GM19463 (cell line): ENCODE data around the gene WLS.

Experiments
- ATAC-seq: cut with Tn5 transposase; IDR thresholded peaks from one replicate; pipeline ENCODE4 v1.9.1; 2021; ENCODE audit warnings: mild to moderate bottlenecking, moderate library complexity; ENCODE audit not compliant: unreplicated experiment

WLS gene

DNA sequence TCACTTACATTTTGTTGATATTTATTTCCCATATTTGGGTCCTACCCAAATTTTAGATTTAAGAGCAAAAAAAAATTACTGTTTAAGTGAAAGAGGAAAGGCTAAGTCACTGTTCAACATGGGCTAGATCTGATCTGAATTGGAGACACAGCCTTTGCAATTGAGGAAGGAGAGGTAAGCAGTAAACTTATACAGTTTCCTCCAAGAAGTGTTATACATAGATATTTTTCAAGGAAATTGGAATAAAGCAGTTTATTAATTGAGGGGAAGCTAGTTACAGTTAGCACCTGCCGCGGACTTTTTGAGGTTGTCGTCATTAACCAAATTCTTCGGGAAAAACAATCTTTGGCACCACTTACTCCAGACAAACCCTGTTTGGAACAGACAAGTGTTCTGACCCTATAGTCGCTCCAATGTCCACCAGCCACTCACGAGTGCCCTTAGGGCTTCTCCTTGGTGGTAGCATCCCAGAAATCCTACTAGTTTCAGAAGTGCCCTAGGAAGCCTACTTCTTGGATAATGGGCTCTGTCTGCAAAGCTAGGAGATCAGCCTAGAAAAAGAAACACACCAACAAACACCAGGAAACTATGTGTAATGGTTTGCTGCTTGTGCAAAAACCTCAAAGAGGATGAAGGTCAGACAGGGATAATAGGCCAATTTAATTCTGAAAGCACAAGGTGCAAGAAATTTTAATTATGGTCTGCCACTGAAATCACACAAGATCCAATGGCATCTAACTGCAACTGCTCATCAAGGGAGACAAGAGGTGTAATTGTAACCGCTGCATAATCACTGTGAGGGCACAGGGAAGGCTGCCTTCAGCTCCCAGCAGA lies 2.5 kb downstream of the WLS start:
- ATAC-seq = no peak

DNA sequence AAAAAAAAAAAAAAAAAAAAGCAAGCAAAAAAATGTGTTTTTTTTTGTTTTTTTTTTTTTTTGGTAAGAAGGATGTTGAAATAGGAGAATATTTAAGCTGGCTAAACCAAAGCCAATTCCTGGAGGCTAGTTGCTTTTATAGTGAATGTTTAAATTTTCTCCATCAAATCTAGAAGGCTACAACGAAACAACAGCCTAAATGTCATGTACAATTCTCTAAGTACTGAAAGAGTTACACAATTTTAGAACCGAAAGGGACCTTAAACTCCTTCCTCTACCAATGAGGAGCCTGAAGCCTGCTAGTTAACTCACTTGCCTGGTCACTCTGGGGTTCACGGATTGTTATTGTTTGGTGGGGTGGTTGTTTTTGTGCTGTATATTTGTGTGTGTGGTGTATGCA lies 3.5 kb downstream of the WLS start:
- ATAC-seq = no peak

DNA sequence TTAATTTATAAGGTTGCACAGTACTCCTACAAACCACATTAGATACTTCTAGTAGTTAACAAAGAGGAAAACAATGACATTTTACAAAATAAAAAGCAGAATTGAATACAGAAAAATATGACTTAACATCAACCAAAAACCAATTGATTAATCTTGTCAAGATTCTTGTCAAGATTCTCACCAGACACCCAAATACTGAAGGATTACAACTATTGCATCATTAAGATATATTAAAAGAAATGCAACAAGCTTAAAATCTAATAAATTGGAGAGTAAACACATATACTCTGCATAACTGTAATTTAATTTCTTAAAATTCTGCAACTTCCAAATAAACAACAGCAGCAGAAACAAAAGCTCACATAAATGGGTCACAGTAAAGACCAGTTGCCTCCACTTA lies 4.7 kb downstream of the WLS start:
- no peak for ATAC-seq

DNA sequence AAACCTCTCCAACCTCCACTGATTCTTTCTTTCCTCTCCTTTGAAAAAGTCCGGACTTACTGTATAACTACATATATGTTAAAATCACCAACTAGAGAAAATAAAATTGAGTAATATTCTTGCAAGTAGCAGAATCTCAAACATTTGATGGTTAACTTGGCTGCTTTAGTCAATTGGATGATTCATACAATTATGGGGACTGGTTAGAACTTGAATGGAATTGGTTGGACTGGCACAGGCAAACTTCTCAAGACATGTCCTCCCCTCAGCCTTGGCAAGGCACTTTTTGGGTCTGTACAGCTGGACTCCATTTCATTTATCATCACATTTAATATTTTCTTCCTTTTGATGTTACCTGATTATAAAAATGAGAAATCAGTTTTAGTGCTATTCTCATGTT lies 6.5 kb downstream of the WLS start:
- no peak for ATAC-seq

DNA sequence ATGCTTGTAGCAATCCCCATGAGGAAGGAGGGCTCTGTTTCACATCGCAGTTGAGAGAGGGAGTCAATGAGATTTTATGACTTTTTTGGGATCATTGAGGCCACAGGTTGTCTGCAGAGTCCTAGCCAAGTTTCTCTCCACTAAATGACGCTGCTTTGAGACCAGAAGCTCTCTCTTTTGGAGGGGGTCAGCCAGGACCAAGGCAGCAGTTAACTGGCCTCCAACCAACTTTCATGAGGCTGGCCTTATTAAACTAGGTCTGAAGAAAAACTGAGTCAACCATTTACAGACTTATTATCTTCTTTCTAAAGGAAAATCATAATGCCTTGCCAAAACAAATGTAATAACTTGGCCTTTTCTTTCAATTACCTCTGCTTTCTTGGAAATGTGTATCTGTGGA lies 8.6 kb downstream of the WLS start:
- no peak for ATAC-seq

DNA sequence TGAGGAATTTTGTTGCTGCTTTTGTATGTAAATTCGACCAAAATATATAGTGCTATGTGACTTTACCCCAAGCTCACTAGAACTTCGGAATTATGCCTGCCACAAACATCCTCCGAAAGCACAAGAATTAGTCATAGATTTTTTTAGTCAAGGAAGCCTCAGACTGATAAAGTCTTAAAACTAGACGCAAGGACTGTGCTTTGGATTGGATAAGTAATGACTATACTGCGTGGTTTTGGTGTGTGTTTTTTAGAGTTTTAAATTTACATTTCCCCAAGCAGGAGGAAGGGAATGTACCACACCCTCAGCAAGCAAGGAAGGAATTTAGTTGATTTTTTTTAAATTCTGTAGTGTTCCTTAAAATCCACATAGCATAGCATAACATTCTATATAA lies 10.3 kb downstream of the WLS start:
- ATAC-seq = no peak

DNA sequence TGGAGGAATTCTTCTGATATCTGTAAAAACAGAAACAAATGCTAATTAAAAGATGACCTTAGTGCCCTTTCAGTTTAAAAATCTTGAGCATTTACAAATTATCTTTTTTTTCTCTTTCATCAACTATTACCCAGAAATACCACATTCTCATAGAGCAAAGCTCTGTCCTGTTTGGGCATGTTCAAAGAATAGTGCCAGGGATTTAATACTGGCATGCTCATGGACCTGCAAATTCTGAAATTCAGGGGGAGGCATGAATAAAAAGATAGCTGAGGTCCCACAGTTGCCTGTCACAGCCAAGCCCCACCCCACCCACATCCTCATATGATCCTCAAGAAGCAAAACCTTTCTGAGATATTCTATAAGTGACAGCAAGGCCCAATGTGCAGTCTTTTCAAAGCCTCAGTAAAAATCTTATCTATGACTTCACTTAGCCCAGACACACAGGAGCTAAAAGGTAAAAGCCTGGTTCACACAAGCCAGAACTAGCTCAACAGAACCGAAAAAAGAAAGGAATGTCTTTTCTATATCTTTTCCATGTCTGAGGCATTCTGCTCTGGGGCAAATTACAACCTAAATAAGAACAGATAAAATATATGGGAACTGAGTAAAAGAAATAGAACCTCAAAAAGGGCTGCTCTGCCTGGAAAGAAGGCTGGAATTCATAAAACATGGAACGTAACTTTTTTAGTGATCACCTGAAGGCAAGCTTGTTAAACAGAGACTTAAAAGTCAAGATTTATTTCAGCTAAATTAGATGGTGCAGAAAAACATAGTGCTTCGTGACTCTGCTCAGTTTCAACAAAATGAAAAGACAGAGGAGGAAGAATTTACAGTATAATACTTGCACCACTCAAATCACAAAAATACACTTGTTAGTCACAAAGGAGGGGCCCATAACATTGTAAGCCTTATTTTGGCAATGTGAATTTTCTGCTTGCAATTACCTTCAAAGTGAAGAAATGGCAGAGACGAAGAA lies 11.0 kb downstream of the WLS start:
- no peak for ATAC-seq

DNA sequence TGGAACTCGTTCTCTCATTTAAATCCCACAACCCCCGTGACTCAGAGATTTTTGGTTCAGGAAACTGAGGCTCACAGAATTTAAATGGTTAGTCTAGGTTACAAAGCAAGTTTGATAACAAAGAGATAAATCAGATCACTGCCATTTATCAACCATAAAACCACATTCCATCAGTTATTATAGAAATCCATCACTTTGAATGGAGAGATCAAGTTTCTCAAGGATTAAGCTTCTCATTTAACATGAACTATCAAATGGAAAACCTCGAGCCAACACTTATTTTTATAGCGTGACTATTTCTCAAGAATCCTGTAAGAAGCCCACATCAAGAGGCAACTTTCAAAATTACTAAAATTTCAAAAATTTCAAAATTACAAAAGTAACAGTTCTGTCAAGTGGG lies 11.9 kb downstream of the WLS start:
- no peak for ATAC-seq

DNA sequence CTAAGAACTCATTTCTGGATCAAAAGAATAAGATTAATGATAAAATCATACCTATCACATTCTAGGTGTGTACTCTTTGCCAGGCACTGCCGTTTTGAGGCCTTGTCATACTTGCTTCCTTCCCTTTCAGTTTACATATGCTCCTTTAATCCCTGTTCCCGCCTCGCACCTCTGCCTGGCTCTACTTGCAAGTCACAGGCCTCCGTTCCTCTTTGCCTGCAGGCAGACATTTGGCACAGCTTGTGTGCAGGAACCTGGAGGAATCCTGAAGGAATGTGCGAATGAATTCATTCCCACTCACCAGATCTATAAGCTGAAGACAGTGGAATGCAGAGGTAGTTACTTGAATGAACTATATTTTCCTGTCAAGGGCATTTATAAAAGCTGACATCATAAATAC lies 13.8 kb downstream of the WLS start:
- ATAC-seq = no peak

DNA sequence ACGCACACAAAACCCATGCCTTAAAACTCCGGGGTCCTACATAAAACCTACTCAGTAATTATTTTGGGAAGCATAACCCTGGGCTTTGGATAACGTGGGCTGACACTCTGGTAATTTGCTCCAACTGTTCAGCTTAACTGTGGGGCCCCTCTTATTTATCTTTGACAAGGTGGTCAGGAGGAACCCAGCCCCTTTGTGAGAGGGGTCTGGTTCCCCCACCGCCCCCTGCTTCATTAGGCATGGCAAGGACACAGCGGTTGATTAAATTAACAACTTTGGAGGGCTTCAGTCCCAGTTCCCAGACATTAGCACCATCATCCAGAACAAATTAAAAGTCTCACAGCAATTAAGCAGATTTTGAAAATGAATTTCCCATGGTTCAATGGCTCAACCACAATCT lies 14.7 kb downstream of the WLS start:
- no peak for ATAC-seq

DNA sequence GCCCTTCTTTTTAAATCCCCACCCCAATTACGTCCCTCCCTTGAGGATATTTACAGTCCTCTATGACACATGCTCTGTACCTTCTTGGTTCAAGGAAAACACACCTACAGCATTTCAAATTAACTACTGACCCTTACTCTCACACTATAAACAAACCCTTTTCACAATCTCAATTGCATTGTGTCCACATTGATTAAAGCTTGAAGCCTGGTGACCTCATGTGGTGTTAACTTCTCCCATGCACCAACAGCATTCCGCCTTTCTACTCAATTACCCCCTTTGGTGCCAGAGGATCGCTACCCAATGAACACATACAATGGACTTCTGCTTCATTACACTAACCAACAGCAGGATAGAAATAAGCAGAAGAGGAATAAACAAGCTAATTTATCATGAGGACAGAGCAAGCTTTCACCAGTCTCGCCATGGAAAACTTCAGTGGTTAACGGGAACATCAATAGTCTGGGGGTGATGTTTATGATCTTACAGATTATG lies 15.2 kb downstream of the WLS start:
- no peak for ATAC-seq

DNA sequence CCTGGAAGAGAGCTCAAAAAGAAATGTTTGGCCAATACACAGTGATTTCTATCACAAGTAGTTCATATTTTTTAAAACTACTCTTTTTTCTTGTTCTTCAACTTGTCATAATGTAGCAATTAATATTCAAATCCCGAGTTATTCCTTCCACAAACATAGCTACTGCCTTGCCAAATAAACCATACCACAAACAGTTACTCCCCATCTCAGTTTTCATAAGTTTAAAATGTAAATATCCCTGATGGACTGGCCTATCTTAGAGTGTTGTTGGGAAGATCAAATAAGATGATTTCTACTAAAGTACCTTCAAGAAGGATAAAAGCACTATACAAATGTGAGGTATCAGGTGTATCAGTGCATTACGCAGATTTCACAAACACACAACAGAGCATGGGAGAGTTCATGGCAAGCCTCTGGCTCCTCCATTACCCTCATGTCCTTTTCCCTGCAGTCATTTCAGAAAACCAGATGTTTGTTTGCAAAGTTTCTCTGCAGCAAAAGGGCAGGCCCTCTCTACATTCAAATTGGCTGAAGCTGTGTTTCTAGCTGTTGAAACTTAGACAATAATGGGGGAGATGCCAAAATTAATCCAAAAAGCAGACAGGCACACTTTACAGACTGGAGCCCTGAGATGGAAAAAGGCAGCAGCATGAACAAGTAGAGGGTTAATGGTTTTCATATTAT lies 16.1 kb downstream of the WLS start:
- ATAC-seq = no peak

DNA sequence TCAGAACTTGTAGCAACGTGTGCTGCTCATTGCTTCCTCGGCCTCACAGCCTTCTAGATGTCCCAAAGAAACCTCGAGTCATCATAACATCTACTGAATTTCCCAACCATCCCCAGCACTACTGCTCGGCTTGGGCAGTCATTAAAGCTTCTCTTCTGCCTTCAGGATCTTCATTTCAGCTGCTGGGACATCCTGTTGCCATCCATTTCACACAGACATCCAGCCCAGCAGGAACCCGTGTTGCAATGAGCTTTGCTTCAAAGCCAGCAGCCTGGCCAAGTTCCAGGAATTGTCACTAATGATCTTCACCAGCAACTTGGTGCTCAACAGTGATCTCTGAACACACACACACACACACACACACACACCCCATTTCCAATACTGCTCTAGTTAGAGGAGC lies 18.5 kb downstream of the WLS start:
- ATAC-seq = no peak

DNA sequence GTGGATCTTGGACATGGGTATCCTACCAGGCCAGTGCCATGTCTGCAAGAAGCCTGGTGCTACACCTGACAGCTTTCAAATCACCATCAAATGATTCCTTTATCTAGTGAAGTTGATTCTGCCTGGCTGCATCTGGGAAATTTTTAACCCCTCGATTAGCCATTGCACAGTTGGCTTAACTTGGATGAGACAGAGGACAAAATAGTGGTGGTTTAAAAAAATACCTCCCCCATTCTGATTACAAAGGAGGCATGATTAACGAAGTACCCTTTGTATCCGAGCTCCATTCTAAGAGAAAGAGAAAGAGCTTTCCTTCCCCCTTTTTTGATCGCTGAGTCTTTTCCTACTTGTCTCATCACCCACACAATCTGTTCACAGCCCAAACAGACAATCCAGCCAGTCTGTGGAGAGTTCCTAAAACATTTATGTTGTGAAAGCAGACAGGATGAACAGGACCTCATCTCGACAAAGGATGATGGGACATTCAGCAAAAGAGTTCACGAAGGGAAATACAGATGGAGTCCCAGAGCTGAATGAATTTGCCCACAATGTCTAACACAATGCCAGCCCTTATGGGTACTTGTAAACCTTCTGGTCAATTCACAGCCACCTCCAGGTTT lies 20.5 kb downstream of the WLS start:
- ATAC-seq = no peak

DNA sequence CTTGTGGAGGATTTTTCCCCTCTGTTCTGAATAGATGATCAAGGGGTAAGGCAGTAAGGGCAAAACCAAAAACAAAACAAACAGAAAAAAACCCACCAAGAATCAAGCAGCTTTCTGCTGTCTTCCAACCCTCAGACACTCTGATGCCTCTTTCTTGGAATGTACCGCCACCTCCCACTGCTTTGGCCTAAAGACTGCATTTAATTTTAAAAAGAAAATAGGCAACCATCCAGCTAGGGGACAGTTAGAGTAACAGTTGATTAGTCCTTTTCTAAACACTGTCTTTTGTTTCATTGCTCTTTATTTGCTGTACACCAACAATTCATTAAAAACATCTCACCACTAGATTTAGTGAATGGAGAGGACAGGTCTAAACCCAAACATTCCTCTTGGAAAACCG lies 21.5 kb downstream of the WLS start:
- ATAC-seq = no peak

DNA sequence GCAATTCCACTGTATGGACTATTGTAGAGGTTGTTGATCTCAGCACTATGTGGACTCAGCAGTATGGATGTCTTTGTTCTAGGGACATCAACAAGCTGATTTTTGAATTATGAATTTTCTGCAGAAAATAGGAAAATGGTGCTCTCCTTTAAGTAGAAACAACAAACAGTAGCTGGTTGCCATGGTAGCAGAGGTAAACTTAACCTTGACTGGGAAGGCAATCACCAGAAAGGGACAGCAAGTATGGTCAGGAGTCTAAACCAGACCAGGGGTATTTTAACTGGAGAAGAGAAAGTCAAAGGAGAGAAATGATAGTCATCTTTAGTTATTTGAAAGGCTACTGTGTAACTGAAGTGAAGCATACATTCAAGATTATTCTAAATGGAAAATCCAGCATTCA lies 22.3 kb downstream of the WLS start:
- ATAC-seq = no peak

DNA sequence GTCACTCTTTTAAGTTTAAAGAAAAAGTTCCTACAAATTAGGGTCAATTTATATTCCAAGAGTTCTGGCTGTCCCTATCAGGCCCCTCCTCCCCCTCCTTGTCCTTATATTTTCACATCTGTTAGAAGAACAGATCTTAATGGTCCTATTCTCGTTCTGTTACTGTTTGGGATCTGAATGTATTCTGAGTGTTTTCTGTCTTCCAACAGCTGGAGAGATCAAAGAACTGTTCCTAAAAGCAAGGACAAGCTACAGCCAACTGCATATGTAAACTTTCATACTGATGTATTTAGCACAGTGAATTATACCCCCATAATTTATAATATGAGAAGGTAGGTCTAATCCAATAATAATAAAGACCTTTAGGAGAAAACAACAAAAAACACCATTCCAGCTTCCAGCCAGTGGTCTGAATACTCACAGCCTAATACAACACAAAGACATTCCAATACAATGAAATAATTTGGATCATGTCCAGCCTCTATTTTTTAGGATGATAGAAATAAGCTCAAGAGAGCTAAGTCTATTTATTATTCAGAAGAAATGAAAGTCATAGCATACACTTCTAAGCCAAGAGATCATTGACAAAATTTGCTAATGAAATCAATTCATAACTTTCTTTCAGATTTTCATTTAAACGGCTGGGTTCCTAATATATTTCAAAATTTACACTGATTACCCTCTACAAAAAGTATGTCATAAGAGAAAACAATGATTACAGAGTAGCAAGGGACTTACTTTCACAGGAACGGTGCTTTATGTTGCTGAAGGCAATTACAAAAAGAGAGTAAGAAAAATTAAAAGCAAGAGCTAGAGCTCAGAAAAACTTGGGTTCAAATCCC lies 25.3 kb downstream of the WLS start:
- no peak for ATAC-seq

DNA sequence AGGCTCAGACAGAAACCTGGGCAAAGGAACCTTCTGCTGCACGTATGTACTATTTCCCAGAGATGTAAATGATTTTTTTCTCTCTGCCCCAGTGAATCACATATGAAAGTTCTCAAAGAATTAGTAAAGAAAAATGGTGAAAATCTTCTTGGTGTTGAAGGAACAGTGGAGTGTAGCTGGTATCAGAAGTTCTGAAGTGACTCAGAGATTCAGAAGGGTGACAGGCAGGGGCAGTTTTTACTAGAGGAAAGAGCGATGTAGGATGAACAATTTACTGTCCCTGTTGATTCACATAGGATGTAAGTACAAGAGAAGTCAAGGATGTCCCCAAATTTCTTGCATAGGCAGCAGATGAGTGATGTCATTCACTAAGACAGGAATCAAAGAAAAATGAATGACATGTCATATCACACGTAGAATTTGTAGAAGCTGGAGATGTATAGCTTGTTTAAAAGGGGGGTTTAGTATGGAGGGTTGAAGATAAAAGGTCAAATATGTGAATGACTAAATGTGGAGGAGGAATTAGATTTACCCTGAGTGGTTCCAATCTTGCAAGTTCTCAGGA lies 26.4 kb downstream of the WLS start:
- no peak for ATAC-seq

DNA sequence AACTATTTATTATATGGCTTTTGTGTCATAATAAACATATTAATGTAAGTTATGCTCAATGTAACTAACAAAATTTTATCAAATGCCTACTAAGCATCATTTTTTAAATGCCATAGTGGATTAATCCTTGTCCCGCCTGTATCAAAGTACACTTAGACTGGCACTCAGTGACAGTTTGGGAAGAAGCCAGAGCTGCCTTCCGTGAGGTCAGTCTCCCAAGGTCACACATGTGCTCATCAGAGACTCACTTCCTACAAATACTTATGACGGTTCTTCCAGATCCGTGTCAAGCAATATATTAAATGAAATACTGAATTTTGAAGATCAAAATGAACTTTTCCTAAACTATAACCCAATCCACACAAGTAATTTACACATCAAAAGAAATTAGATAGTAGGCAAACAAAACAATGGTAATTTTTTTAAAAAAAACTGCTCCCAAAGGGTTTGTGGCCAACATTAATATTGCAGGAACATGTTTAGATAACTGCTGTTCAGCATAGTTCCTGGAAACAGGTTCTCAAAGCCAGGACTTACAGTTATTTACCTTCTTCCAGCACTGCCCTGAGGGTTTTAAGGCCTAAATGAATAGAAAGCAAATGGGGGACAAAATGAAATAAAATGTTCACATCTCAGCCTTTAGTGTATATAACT lies 27.2 kb downstream of the WLS start:
- no peak for ATAC-seq
